GM10266 (cell line): ENCODE measurements around the gene THADA.

Experiments used
- DNase-seq: peaks from one replicate; pipeline ENCODE4 v3.0.0; 2012; ENCODE audit errors: extremely low spot score
- TF ChIP-seq, protein P1 (sequence below): IDR thresholded peaks from 2 replicates; pipeline ENCODE4 v1.5.1; 2012; ENCODE audit warnings: mild to moderate bottlenecking, low read depth; ENCODE audit not compliant: control insufficient read depth, insufficient read depth; ENCODE audit errors: missing control alignments

THADA gene

DNA sequence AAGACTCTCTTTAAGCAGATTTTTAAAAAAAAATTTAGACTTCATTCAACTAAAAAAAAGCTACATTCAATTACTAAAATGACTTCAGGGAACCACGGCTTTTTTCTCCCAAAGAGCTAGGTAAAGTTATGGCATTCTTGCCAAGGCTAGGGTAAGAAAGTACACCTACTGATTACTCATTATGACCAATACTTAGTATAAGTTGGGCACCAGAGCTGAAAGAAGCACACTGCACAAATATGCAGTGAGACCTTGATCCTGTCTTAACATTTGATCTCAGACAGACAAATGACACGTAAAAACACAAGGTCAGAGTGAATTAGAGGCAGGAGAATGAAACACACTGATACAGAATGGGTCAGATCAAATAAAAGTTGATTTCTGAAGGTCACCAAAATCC, 88.7 kb downstream of the THADA start:
- DNase-seq = no peak
- TF ChIP-seq, protein P1, sequence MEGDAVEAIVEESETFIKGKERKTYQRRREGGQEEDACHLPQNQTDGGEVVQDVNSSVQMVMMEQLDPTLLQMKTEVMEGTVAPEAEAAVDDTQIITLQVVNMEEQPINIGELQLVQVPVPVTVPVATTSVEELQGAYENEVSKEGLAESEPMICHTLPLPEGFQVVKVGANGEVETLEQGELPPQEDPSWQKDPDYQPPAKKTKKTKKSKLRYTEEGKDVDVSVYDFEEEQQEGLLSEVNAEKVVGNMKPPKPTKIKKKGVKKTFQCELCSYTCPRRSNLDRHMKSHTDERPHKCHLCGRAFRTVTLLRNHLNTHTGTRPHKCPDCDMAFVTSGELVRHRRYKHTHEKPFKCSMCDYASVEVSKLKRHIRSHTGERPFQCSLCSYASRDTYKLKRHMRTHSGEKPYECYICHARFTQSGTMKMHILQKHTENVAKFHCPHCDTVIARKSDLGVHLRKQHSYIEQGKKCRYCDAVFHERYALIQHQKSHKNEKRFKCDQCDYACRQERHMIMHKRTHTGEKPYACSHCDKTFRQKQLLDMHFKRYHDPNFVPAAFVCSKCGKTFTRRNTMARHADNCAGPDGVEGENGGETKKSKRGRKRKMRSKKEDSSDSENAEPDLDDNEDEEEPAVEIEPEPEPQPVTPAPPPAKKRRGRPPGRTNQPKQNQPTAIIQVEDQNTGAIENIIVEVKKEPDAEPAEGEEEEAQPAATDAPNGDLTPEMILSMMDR = no peak

DNA sequence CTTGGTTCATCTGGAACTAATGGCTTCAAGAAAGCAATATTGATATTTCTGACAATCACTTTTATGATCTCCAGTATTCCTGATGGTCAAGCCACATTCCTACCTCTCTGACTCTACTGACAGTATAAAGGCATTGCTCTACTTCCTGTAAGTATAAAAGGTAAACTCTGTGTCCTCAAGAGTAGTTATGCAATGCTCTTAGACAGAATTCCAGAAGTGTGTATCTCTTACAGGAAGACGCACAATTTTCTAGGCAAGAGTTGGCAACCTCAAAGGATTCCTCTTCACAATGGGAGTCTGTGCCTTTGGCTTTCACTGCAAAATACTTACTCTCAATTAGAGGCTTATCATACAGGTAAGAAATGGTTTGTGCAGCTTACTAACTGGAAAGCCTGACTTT, 100.1 kb downstream of the THADA start:
- TF ChIP-seq, protein P1 = no peak
- no peak for DNase-seq

DNA sequence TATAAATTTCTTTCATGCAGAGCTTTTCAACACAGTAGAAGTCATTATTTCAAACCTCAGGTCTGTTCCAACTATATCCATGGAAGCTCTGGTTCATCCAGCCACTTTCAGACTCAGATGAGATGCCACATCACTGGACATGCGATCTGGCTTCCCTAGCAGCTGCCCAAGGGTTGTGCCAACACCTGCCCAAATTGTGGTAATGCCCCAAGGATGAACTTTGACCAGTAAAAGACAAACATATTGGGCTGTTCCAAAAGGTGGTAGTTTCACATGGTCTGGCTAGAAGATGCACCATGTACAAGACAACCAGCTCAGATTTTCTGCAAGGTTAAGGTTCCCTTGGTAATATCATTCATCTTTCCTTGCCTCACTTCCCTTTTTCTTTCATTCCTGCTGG, 101.9 kb downstream of the THADA start:
- DNase-seq = no peak
- TF ChIP-seq, protein P1 = no peak

DNA sequence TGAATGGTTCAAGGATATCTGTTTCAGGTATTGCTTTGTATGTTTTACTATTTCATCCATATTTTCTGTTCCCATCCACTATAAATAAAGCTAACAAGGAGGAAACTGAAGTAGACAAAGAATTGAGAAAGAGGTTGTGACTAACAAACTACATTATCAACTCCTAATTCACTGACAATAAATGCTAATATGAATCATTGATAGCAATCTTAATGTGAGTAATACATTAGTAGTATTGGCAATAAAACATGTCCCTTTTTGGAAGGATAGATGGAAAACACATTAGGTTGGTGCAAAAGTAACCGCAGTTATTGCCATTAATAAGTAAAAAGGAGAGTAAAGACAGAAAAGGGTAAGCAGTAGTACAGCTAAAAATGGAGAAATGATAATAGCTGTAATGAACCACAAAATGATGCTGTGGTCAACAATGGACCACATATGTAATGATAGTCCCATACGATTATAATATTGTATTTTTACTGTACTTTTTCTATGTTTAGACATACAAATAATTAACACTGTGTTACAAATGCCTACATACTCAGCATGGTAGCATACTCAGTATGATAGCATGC, 104.7 kb downstream of the THADA start:
- TF ChIP-seq, protein P1 = no peak
- DNase-seq = no peak

DNA sequence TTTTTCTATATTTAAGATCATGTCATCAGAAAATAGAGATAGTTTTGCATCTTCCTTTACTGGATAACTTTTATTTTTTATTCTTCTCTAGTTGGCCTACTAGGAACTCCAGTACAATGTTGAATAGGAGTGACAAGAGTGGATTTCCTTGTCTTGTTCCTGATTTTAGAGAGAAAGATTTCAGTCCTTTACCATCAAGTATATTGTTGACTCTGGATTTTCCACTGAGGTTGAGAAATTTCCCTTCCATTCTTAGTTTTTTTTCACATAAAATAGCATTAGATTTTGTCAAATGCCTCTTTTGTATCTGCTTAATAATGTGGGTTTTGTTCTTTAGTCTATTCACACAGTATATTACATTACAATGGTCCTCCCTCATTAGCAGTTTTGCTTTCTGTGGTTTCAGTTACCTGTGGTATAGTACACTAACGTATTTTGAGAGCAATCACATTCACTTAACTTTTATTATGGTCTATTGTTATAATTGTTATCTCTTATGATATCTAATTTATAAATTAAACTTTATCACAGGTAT, 105.5 kb downstream of the THADA start:
- TF ChIP-seq, protein P1 = no peak
- DNase-seq = no peak

DNA sequence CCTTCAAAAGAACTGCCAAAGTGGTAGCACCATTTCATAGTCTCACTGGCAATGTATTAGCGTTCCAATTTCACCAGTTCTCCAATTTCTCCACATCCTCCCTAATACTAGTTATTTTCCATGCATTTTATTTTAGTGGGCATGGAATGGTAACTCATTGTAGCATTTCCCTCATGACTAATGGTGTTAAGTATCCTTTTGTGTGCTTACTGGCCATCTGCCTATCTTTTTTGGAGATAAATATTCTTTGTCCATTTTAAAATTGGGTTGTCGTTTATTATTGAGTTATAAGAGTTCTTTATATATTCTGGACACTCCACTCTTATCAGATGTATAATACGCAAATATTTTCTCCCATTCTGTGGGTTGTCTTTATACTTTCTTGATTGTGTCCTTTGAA, 107.1 kb downstream of the THADA start:
- no peak for DNase-seq
- TF ChIP-seq, protein P1 = no peak

DNA sequence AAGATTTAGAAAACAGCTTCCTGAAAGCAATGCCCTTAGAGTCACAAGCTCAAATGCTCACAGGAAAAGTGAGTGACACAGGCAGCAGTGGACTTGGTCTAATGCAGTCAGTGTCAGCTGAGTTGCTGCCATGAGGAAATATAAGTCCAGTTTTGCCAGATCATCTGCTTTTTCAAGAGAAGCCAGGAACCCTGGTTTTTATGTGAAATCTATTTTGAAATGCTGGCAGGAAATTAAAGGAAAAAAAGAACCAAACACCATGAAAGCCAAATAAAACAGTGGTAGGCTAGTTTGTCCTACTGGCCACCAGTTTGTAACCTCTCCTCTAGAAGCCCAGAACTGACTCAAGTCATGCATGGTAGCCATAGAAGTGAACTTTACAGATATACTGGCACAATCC, 109.2 kb downstream of the THADA start:
- TF ChIP-seq, protein P1 = no peak
- DNase-seq = no peak
